Activated CD8-positive, alpha-beta T cell treated with anti-CD3 and anti-CD28 coated beads for 36 hours (primary cell): ENCODE measurements around the gene MLLT10. TPM values are rescaled to one million over a fixed set of nuclear protein-coding genes. Genes with fewer than 3 reads are reported as not detected.

Source experiments
- ATAC-seq: fragments of 200-7000 bp; cut with Tn5 transposase; one replicate; pipeline ENCODE4 v1.10.0; 2021; ENCODE audit warnings: mild to moderate bottlenecking, moderate library complexity
- CTCF ChIA-PET: fragments of 350-600 bp; sonication (Branson Sonifier 250); formaldehyde crosslinking; loops from one replicate; lab custom pipeline; 2021; ENCODE audit warnings: antibody characterized with exemption; lab: Charles Lee
- POLR2A ChIA-PET: fragments of 350-600 bp; sonication (Branson Sonifier 250); formaldehyde crosslinking; loops from one replicate; lab custom pipeline; 2021; ENCODE audit warnings: antibody characterized with exemption; lab: Charles Lee
- DNase-seq: peaks from one replicate; pipeline ENCODE4 v3.0.0-alpha.2; 2020
- H3K27ac Mint-ChIP-seq: one replicate; pipeline ENCODE4 v1.8.0; 2021; ENCODE audit warnings: mild to moderate bottlenecking, mixed read lengths
- H3K27me3 Mint-ChIP-seq: one replicate; pipeline ENCODE4 v1.8.0; 2021; ENCODE audit warnings: mixed read lengths
- H3K36me3 Mint-ChIP-seq: one replicate; pipeline ENCODE4 v1.8.0; 2021; ENCODE audit warnings: low read depth, mixed read lengths
- H3K4me1 Mint-ChIP-seq: one replicate; pipeline ENCODE4 v1.8.0; 2021; ENCODE audit warnings: low read depth, mixed read lengths
- H3K4me3 Mint-ChIP-seq: one replicate; pipeline ENCODE4 v1.8.0; 2021; ENCODE audit warnings: mild to moderate bottlenecking, moderate library complexity, mixed read lengths
- H3K9me3 Mint-ChIP-seq: one replicate; pipeline ENCODE4 v1.8.0; 2021; ENCODE audit warnings: mixed read lengths
- CTCF ChIP-seq: fragments of 200-600 bp; IDR thresholded peaks from one replicate; pipeline ENCODE4 v1.8.0; 2022; ENCODE audit warnings: antibody characterized with exemption, mild to moderate bottlenecking
- intact Hi-C: fragments of 100-400 bp; cut with micrococcal nuclease; formaldehyde crosslinking; loops from one replicate; pipeline ENCODE4 v1.10.0; 2022
- total RNA-seq, 2 experiments: library from RNA; stranded (reverse); gene quantifications; one replicate each; pipeline ENCODE4 v1.2.3, GENCODE V29; 2021

The MLLT10 gene
- total RNA-seq, 2 experiments from 2014 or later: 33.9 to 36.4 TPM

- ChIA-PET CTCF (interaction anchor here (2.5 kb wide), 1 partner anchor 34 kb away, joined by 10 read pairs; no protein-coding TSS in a partner anchor), POLR2A (no interaction called here)
- peaks cover under 1% of the 10 kb centered on the region for H3K36me3 Mint-ChIP-seq
- H3K4me3 Mint-ChIP-seq: no peak overlapping the region
- peaks cover 33% of the 10 kb centered on the region for H3K4me1 Mint-ChIP-seq
- no peak for TF ChIP-seq CTCF
- intact Hi-C loops: loop anchor here (5.0 kb wide), 1 partner anchor 33 kb away; no protein-coding TSS in a partner anchor
- peaks cover 9% of the 10 kb centered on the region for H3K27me3 Mint-ChIP-seq
- no peak for DNase-seq
- no peak overlapping the region for H3K27ac Mint-ChIP-seq
- H3K9me3 Mint-ChIP-seq: no peaks in the 10 kb centered on the region
- no peak for ATAC-seq
These were observed 3.9 kb upstream of the MLLT10 start for GRCh38 chr10:21530168-21530567.

- no peak overlapping the region for H3K4me3 Mint-ChIP-seq
These were observed 3.4 kb upstream of the MLLT10 start for GRCh38 chr10:21530641-21531040.

GRCh38 chr10:21531164-21531563, 2.9 kb upstream of the MLLT10 start:
- no peaks in the 10 kb centered on the region for H3K9me3 Mint-ChIP-seq
- CTCF ChIA-PET: interaction anchor here (2.5 kb wide), 1 partner anchor 35 kb away, joined by 10 read pairs; no protein-coding TSS in a partner anchor
- intact Hi-C loops: loop anchor here (5.0 kb wide), 1 partner anchor 34 kb away; no protein-coding TSS in a partner anchor

More at GRCh38 chr10:21530641-21531040, 3.4 kb upstream of the MLLT10 start:
- intact Hi-C loops: loop anchor here (5.0 kb wide), 1 partner anchor 33 kb away; no protein-coding TSS in a partner anchor
- H3K27me3 Mint-ChIP-seq: peaks cover 7% of the 10 kb centered on the region
- H3K27ac Mint-ChIP-seq: no peak overlapping the region
- no peak for TF ChIP-seq CTCF
- peaks cover 5% of the 10 kb centered on the region for H3K36me3 Mint-ChIP-seq
- ATAC-seq (no peak), DNase-seq (no peak)
- POLR2A ChIA-PET: no interaction called here
- peaks cover 32% of the 10 kb centered on the region for H3K4me1 Mint-ChIP-seq
- H3K9me3 Mint-ChIP-seq: no peaks in the 10 kb centered on the region
- CTCF ChIA-PET: interaction anchor here (2.5 kb wide), 1 partner anchor 35 kb away, joined by 10 read pairs; no protein-coding TSS in a partner anchor

GRCh38 chr10:21532694-21533466, 1.2 kb upstream of the MLLT10 start:
- no peaks in the 10 kb centered on the region for H3K9me3 Mint-ChIP-seq
- H3K27me3 Mint-ChIP-seq: peaks cover 4% of the 10 kb centered on the region
- H3K4me3 Mint-ChIP-seq: peak overlapping the region; percentile 85
- POLR2A ChIA-PET: interaction anchor here (1.0 to 1.4 kb wide), 3 partner anchors 11 to 35 kb away, joined by 3 to 4 read pairs (median 3); no protein-coding TSS in a partner anchor
- DNase-seq (no peak), ATAC-seq (no peak)
- H3K4me1 Mint-ChIP-seq: peaks cover 31% of the 10 kb centered on the region
- no peak for TF ChIP-seq CTCF
- intact Hi-C loops: loop anchor here (5.0 kb wide), 1 partner anchor 36 kb away; no protein-coding TSS in a partner anchor
- peaks cover 13% of the 10 kb centered on the region for H3K36me3 Mint-ChIP-seq
- peak overlapping the region; percentile 95 for H3K27ac Mint-ChIP-seq
- CTCF ChIA-PET: interaction anchor here (1.0 to 1.2 kb wide), 3 partner anchors 34 to 178 kb away, joined by 3 to 4 read pairs (median 3); no protein-coding TSS in a partner anchor

More at GRCh38 chr10:21531164-21531563, 2.9 kb upstream of the MLLT10 start:
- ATAC-seq (no peak), DNase-seq (no peak)
- TF ChIP-seq CTCF: no peak
- H3K27me3 Mint-ChIP-seq: peaks cover 7% of the 10 kb centered on the region
- POLR2A ChIA-PET: no interaction called here
- peaks cover 33% of the 10 kb centered on the region for H3K4me1 Mint-ChIP-seq
- H3K36me3 Mint-ChIP-seq: peaks cover 6% of the 10 kb centered on the region
- no peak overlapping the region for H3K4me3 Mint-ChIP-seq
- H3K27ac Mint-ChIP-seq: no peak overlapping the region
